HepG2 (cell line): Measurements from ENCODE around the gene CORO1C. TPM values are rescaled to one million over a fixed set of nuclear protein-coding genes. Genes with fewer than 3 reads are reported as not detected.

Experiments
- ARNTL ChIP-seq: sonication (generic); formaldehyde crosslinking; IDR thresholded peaks from 2 replicates; pipeline ENCODE4 v1.4.0; 2020; ENCODE audit warnings: mild to moderate bottlenecking, missing genetic modification reagents
- CCDC6 ChIP-seq: sonication (generic); formaldehyde crosslinking; IDR thresholded peaks from 2 replicates; pipeline ENCODE4 v1.8.1; 2022; ENCODE audit warnings: mild to moderate bottlenecking, missing genetic modification reagents, moderate library complexity
- GPN1 ChIP-seq: sonication (generic); formaldehyde crosslinking; IDR thresholded peaks from 2 replicates; pipeline ENCODE4 v1.5.1; 2020; ENCODE audit warnings: missing genetic modification reagents, borderline replicate concordance
- HIC2 ChIP-seq: sonication (generic); formaldehyde crosslinking; IDR thresholded peaks from 2 replicates; pipeline ENCODE4 v1.9.0; 2022; ENCODE audit warnings: low read depth, missing genetic modification reagents
- KLF16 ChIP-seq, 2 experiments: sonication (generic) in 1 of 2; formaldehyde crosslinking in 1 of 2; IDR thresholded peaks; 2 replicates each; pipeline versions ENCODE4 v1.6.1 to v1.8.0; 2016 to 2023; ENCODE audit warnings: missing genetic modification reagents in 2 of 2, missing compliant biosample characterization in 1 of 2
- MIER3 ChIP-seq: IDR thresholded peaks from 2 replicates; pipeline ENCODE4 v1.6.1; 2016; ENCODE audit warnings: missing compliant biosample characterization, borderline replicate concordance
- MTA3 ChIP-seq: sonication (generic); formaldehyde crosslinking; IDR thresholded peaks from 2 replicates; pipeline ENCODE4 v1.4.0; 2020; ENCODE audit warnings: missing genetic modification reagents
- MYC ChIP-seq: sonication (generic); formaldehyde crosslinking; IDR thresholded peaks from 2 replicates; pipeline ENCODE4 v1.9.0; 2021; ENCODE audit warnings: missing genetic modification reagents, borderline replicate concordance
- POGZ ChIP-seq: sonication (generic); formaldehyde crosslinking; IDR thresholded peaks from 2 replicates; pipeline ENCODE4 v1.4.0; 2020; ENCODE audit warnings: mild to moderate bottlenecking, missing genetic modification reagents
- PPARG ChIP-seq: conservative IDR thresholded peaks from 2 replicates; pipeline ENCODE4 v1.6.1; 2016; ENCODE audit warnings: missing biosample characterization, missing genetic modification reagents
- SALL2 ChIP-seq: sonication (generic); formaldehyde crosslinking; IDR thresholded peaks from 2 replicates; pipeline ENCODE4 v1.8.1; 2023; ENCODE audit warnings: mild to moderate bottlenecking, missing genetic modification reagents, inconsistent platforms
- SNAPC2 ChIP-seq: sonication (generic); formaldehyde crosslinking; IDR thresholded peaks from 2 replicates; pipeline ENCODE4 v1.8.1; 2022; ENCODE audit warnings: mild to moderate bottlenecking, missing genetic modification reagents
- SP1 ChIP-seq, 2 experiments: fragments of 450-650 bp in 1 of 2; sonication (generic) in 1 of 2; formaldehyde crosslinking in 1 of 2; IDR thresholded peaks; 2 replicates each; pipeline versions ENCODE4 v1.4.0 to v1.6.1; 2016 to 2020; ENCODE audit warnings: missing genetic modification reagents in 1 of 2
- SRY ChIP-seq: sonication (generic); formaldehyde crosslinking; IDR thresholded peaks from 2 replicates; pipeline ENCODE4 v1.8.0; 2022; ENCODE audit warnings: mild to moderate bottlenecking, missing genetic modification reagents
- TBL1XR1 ChIP-seq: fragments of 150-350 bp; IDR thresholded peaks from 2 replicates; pipeline ENCODE4 v1.6.1; 2014; ENCODE audit warnings: borderline replicate concordance, low read length; ENCODE audit not compliant: partially characterized antibody
- ZC3H4 ChIP-seq: sonication (generic); formaldehyde crosslinking; IDR thresholded peaks from 2 replicates; pipeline ENCODE4 v1.4.0; 2020; ENCODE audit warnings: missing genetic modification reagents, borderline replicate concordance
- ZGPAT ChIP-seq: IDR thresholded peaks from 2 replicates; pipeline ENCODE4 v1.6.1; 2016; ENCODE audit warnings: mild to moderate bottlenecking
- ZMYM4 ChIP-seq: sonication (generic); formaldehyde crosslinking; IDR thresholded peaks from 2 replicates; pipeline ENCODE4 v1.8.1; 2023; ENCODE audit warnings: mild to moderate bottlenecking, missing genetic modification reagents
- ZNF124 ChIP-seq: sonication (generic); formaldehyde crosslinking; IDR thresholded peaks from 2 replicates; pipeline ENCODE4 v1.4.0; 2020; ENCODE audit warnings: missing genetic modification reagents
- ZNF451 ChIP-seq: sonication (generic); formaldehyde crosslinking; IDR thresholded peaks from 2 replicates; pipeline ENCODE4 v1.5.0; 2020; ENCODE audit warnings: mild to moderate bottlenecking, missing genetic modification reagents
- ZNF572 ChIP-seq: sonication (generic); formaldehyde crosslinking; IDR thresholded peaks from 2 replicates; pipeline ENCODE4 v1.5.1; 2020; ENCODE audit warnings: mild to moderate bottlenecking, missing genetic modification reagents
- ZNF589 ChIP-seq: sonication (generic); formaldehyde crosslinking; conservative IDR thresholded peaks from 2 replicates; pipeline ENCODE4 v1.8.0; 2022; ENCODE audit warnings: mild to moderate bottlenecking, moderate library complexity, missing genetic modification reagents
- ZNF737 ChIP-seq: sonication (generic); formaldehyde crosslinking; IDR thresholded peaks from 2 replicates; pipeline ENCODE4 v1.5.0; 2020; ENCODE audit warnings: missing genetic modification reagents, mild to moderate bottlenecking, borderline replicate concordance
- ZNF768 ChIP-seq: sonication (generic); formaldehyde crosslinking; IDR thresholded peaks from 2 replicates; pipeline ENCODE4 v1.4.0; 2020; ENCODE audit warnings: missing genetic modification reagents
- polyA plus RNA-seq, 8 experiments: library from polyadenylated mRNA; depleted of rRNA in 3 of 8; stranded (reverse) in 7 of 8; unstranded in 1 of 8; fragments of >200 nt; fragmentation: Illumina TruSeq in 4 of 8; extraction: Trizol in 4 of 8; gene quantifications; 2 replicates each; pipeline versions ENCODE4 v1.2.1 to v1.2.3, GENCODE V29; 2011 to 2016; ENCODE audit warnings: low read depth in 4 of 8, missing spikeins in 1 of 8, mixed read lengths in 1 of 8; ENCODE audit not compliant: insufficient read depth in 1 of 8
- total RNA-seq, 5 experiments: library from RNA; depleted of rRNA; stranded (reverse); fragments of >200 nt; fragmentation: Illumina TruSeq; extraction: Trizol; gene quantifications; 2 replicates each; pipeline ENCODE4 v1.2.3, GENCODE V29; 2016; ENCODE audit warnings: low read depth in 1 of 5

The CORO1C gene
- total and polyA plus RNA-seq, 2 of the 13 experiments (the other 11 are each of a cell fraction or from before 2014, with no cell fraction given), result 73.7 to 131 TPM

- TF ChIP-seq HIC2 (CRISPR knock-in tag), result peak; percentile 27; the same call in 1 of the 2 replicates
- TF ChIP-seq ZC3H4 (CRISPR knock-in tag), result no peak
- no peak for TF ChIP-seq ARNTL (CRISPR knock-in tag)
- no peak for TF ChIP-seq MTA3 (CRISPR knock-in tag)
- no peak for TF ChIP-seq ZNF572 (CRISPR knock-in tag)
- TF ChIP-seq GPN1 (CRISPR knock-in tag), result no peak
- 0 out of 2 replicates have a peak, but pooled peaks have one; percentile 13 for TF ChIP-seq SRY (CRISPR knock-in tag)
- TF ChIP-seq CCDC6, result peak; percentile 76; the same call in 1 of the 2 replicates
- no peak; the same call in 1 of the 2 replicates for TF ChIP-seq SNAPC2 (CRISPR knock-in tag)
- TF ChIP-seq POGZ (CRISPR knock-in tag), result peak; percentile 92
- peak; percentile 58; the same call in 1 of the 2 replicates for TF ChIP-seq ZNF451 (CRISPR knock-in tag)
- peak; percentile 76 for TF ChIP-seq ZGPAT (CRISPR knock-in tag)
- peak; percentile 16 for TF ChIP-seq TBL1XR1
- TF ChIP-seq ZNF768 (CRISPR knock-in tag), result 0 out of 2 replicates have a peak, but pooled peaks have one; percentile 43
- TF ChIP-seq ZNF737 (CRISPR knock-in tag), result no peak
- TF ChIP-seq SP1 (IDR thresholded peaks at IDR 0.05), result peak; percentile 57; the same call in 1 of the 2 replicates
- TF ChIP-seq SP1 (CRISPR knock-in tag; IDR thresholded peaks at IDR 0.05), result peak; percentile 99
- TF ChIP-seq MYC (CRISPR knock-in tag), result peak; percentile 72; the same call in 1 of the 2 replicates
- TF ChIP-seq KLF16 (CRISPR knock-in tag; IDR thresholded peaks at IDR 0.05), result no peak; a peak in 1 of 4 replicates
- TF ChIP-seq ZNF124, result no peak
- TF ChIP-seq ZNF589 (CRISPR knock-in tag), result no peak
- 0 out of 2 replicates have a peak, but pooled peaks have one; percentile 29 for TF ChIP-seq SALL2 (CRISPR knock-in tag)
- peak; percentile 39; the same call in 1 of the 2 replicates for TF ChIP-seq MIER3
- TF ChIP-seq PPARG (CRISPR knock-in tag), result 0 out of 2 replicates have a peak, but pooled peaks have one; percentile 18
- peak; percentile 90 for TF ChIP-seq ZMYM4
Observed at GRCh38 chr12:108731105-108731865, at the start of gene CORO1C (continued).
